ENCODE results near the gene BICC1.

GRCh38 chr10:58508316-58508715 lies 4.4 kb upstream of the BICC1 start:
- TF ChIP-seq CTCF (IDR thresholded peaks at IDR 0.05; ENCODE audit: low read length): no peak
- TF ChIP-seq EZH2 (IDR thresholded peaks at IDR 0.05; ENCODE audit: borderline replicate concordance, low read length): no peak

Data from OCI-LY1 (cell line).